Head of caudate nucleus (tissue), 42 donors: ENCODE measurements around the gene TLE3.
A peak's percentile ranks its signal among the peaks of the same experiment; 100 is the strongest.

ENCODE experiments used
- DNase-seq, 42 donors: peaks; one replicate each; pipeline versions ENCODE4 v3.0.0 to v3.0.0-alpha.2; 2020 to 2021; ENCODE audit warnings: mixed read lengths in 7 of 42
- intact Hi-C: fragments of 100-400 bp; cut with DNase I; formaldehyde crosslinking; loops from one replicate; pipeline ENCODE4 v1.15.0; 2022

The TLE3 gene

GRCh38 chr15:70091726-70092463, 5.8 kb downstream of the TLE3 start:
- intact Hi-C loops: loop anchor here (10.0 kb wide), 1 partner anchor 517 kb away; no protein-coding TSS in a partner anchor
- DNase-seq: peak in 8 of 42 donors; percentile 32 to 58 (median 40)

- no peak for DNase-seq
- intact Hi-C loops: loop anchor here (10.0 kb wide), 1 partner anchor 516 kb away; no protein-coding TSS in a partner anchor
Measured at GRCh38 chr15:70090436-70091296, 7.1 kb downstream of the TLE3 start.

DNA sequence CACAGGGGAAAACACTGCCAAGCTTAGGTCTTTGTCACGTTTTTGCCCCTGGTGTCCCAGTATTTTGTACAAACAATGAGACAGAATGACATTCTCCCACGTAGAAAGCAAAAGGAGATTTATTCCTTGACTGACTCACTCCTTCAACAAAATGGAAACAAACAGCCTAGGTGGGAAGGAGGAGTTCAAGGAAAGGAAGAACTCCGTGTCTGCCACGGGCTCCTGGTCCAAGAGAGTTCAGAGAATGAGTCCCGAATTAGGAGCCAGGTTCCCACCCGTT, 8.1 kb downstream of the TLE3 start:
- intact Hi-C loops: no loop called here
- DNase-seq: no peak

DNA sequence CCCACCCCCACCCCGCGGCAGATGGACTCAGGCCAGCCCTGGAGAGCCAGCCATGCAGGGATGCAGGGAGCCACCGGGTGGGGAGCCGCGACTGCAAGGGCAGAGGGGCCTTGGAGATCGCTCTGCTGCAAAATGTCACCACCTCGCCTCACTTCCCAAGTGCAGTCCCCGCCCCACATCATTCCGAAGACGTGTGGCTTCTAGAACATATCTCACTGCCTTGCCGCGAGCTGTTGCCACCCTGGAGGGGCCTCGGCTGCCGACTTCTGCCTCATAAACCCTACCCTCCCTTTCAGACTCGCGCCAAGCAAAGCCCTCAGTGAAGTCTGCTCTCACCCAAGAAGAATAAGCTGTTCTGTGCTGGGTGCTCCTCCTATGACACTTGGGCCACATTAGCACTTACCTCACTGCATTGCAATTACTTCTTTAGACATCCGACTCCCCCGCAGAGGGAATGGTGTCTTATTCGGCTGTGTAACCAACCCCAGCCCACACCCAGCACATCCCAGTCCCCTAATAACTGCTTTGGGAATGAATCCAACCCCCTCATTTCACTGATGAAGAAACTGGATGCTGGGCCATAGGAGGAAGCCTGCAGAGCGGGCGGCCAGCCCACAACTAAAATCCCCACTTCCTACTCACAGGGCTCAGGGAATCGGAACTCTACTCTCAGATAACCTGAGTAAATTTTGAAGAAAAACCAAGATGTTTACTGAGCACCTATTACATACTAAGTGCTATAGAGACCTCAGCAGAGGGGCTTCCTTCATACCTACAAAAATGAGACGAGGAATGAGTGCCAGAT, 8.6 kb downstream of the TLE3 start:
- no peak for DNase-seq
- intact Hi-C loops: no loop called here

DNA sequence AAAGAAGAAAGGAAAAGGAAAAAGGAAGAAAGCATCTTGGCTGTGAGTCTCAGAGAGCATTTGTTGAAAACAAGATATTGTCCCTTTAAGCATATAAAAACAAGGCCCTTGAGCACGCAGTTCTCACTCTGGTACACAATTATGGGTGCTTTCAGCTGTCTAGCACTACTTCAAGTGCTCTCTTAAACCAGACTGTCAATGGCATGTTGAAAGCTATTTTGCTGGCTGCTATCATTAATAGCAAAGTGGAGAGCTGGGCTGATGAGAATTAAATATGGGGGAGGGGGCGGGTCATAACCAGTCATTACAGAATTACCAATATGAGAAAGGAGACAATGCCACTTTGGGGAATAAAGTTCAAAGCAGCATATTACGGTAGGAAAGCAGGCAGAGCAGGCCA, 9.3 kb downstream of the TLE3 start:
- no peak for DNase-seq
- intact Hi-C loops: no loop called here

- no peak for DNase-seq
- intact Hi-C loops: no loop called here
Measured at GRCh38 chr15:70087708-70088352, 9.9 kb downstream of the TLE3 start.

DNA sequence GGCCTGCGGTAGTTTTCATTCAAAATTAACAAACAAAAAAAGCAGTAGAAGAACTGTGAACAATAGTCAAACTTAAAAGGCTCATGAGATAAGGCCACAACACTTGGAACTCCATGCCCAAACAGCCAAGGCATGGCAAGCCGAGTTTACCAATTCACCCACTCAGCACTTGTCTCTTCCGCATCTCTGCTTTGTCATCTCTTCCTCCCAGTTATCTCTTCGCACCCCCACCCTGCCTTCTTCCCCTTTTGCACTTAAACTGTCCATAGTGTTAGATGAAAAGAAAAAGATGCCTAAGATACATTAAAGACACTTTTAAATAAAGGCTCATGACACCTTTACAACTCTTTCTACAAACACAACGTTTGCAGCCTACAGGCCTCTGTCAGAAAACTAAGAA, 11.1 kb downstream of the TLE3 start:
- intact Hi-C loops: no loop called here
- peak in 2 of 42 donors; percentile 37 to 47 for DNase-seq

DNA sequence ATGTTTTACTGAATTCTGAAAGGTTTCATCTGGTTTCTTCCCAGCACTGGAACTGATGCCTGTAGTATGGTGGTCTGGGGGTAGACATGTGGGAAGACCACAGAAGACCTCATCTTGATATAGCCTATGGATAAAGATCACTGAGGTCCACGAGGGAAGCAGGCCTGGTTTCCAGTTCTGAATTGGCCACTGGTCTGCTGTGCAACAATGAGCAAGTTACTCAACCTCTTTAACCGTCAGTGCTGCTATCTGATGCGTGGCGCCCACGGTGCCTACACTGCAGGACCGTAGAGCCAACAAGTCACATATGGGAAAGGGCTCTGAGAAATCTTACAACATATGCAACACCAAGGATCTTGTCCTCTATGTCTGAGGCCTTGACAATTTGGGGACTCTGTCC, 13.3 kb downstream of the TLE3 start:
- intact Hi-C loops: no loop called here
- no peak for DNase-seq

DNA sequence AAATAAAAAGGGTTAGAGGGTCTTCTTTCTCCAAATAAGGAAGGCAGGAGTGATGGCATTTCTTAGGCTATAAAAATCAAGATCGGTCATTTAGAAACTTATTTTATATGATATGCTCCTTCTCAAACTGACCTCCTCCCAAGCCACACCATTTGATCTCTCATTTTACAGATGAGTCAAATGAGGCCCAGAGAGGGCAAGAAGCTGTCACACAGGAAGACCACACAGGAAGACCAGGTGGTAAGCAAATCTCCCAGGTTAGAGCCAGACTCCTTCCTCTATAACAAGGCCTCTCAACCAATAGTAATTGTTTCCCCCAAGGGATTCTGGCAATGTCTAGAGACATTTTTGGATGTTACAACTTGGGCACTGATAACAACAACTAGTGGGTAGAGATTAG, 13.8 kb downstream of the TLE3 start:
- no peak for DNase-seq
- intact Hi-C loops: no loop called here

GRCh38 chr15:70083418-70083817, 14.3 kb downstream of the TLE3 start:
- no peak for DNase-seq
- intact Hi-C loops: no loop called here

DNA sequence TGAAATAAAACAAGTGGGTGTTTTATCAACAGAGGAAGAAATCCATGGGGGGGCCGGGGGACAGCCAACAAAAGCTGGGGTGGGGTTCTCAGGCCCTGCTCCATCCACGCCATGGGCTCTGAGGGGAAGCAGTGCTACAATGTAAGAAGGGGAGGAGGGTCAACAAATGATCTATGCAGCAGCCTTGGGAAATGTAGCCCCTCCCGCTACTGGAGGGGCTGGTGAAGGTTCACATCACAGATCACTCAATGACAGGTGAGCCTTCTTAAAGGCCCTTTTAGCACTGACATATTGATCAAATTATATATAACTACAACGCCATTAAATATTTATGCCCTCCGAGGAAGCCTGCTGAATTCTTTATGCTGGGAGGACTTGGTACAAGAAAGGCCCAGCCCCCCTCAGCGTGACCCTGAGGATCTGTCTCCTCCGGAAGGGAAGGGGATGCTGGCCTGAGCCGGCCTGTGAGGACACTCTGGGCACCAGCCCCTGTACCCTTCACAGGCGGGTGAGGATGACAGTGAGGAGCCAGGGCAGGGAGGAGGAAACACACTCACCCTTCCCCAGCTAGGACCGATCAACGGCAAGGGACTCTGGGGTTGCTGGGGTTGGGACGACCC, 15.3 kb downstream of the TLE3 start:
- DNase-seq: no peak
- intact Hi-C loops: no loop called here

- no peak for DNase-seq
- intact Hi-C loops: no loop called here
Measured at GRCh38 chr15:70081612-70082011, 16.1 kb downstream of the TLE3 start.

DNA sequence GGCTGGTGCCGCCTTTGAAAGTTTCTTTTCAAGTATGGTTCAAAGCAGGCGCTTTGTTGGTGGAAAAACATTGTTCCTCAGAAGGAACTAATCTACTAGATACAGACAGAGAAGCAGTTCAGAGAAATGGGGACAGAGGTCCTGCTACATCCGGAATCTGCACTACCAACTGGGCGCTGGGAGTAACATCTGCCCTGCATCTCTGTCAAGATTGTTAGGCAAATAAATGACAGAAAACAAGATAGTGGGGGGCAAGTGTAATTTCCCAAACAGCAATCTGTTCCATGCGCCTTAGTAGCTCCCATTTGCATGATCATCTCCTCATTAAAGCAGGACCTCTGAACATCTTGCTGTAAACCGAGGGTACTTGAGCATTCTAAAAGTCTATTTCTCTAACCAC, 17.4 kb downstream of the TLE3 start:
- no peak for DNase-seq
- intact Hi-C loops: no loop called here

- DNase-seq: no peak
- intact Hi-C loops: no loop called here
Measured at GRCh38 chr15:70079888-70080287, 17.8 kb downstream of the TLE3 start.

DNA sequence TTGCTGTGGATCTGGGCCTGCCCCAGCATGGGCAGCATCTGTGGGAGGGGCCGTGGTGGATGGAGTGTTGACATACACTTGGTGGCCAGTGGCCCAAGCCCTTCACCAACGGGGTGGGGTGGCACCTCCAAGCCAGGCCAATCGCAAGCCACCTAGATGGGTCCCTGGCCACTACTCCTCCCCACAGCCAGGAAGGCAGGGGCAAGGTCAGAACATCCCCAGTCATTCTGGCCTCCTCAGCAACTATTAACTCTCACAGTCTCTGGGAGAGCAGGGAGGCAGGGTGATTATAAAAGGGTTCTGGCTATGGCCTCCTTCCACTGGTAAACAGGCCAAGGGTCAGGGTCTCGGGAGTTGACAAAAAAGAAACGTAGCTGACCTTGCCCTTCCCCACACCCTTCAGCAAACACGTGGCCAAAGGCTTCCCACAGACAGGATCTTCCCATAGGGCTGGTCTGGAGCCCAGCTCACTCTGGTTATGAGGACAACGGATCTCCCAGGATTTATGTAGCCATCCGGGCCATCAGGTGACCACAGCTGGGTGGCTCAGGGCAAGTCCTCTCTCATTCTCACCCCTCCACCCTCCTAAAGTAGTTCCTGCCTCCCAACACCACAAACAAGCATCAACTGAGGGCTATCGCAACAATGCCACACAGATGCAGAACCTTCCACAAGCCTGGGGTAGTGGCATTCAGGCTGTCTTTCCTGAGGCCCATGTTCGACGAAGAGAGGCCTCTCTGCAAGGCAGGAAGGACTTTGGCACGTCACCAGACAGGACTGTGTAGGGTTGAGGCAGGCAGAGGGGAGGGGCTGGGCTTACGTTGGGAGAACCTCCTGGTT, 18.9 kb downstream of the TLE3 start:
- intact Hi-C loops: no loop called here
- no peak for DNase-seq

DNA sequence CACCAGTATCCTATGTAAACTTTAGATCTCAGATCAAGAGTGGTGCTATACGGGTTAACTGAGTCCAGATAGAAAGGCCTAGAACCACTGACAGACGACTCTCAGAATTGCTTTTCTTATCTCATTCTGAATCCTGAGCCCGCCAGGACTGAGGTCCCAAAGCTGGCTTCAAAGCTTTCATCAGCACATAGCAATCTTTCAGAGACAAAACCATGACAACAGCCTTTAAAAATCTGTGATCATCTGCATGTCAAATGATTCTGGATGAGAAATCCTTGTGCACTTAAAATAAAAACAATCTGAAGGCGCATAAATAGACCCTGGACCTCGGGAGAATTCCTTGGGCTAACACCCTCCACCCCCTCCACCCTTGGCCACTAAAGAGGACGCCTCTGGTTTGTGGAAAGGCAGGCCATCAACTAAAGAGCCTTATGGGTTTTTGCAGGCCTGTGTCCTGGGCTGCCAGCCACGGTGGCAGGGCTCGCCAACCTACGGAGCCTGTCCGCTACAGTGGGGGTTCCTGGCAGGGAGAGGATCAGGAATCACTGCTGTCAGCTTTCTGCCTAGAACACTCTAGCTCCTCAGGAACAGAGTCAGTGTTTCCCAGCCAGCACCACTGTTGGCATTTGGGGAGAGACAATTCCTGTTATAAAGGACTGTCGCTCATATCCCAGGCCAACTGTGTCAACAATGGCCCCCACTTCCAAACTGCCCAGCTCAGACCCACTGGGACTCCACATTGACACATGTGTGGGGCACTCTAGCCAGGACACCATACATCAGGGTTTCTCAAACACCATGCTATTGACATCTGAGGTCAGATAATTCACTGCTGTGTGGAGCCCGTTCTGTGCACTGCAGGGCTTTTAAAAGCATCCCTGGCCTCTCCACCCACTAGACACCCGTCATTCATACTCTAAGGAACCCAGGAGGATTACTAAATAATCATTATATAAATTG, 20.2 kb downstream of the TLE3 start:
- peak in 23 of 42 donors; percentile 15 to 73 (median 55) for DNase-seq
- intact Hi-C loops: no loop called here

DNA sequence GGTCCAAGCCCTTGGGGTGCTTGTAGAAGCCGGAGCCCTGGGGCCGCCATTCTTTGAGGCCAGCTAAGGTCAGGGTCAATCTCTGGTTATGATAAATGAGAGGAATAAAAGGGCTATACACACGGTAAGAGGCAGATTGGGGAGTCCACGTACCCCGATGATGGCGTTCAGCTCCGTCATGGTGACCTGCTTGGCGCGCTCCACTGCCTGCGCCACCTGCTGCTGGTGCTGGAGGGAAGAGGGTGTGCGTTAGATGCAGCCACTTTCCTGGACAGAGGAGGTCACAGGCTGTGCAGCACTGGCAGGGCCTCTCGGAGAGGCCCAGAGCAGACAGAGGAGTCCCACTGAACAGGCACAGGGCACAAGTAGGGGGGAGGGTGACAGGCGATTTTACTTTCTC, 23.3 kb downstream of the TLE3 start:
- DNase-seq: no peak
- intact Hi-C loops: no loop called here
